HCT116 (cell line): ENCODE measurements around the gene DGKG. TPM values are rescaled to one million over a fixed set of nuclear protein-coding genes. Genes with fewer than 3 reads are reported as not detected.

ENCODE experiments used
- ATAC-seq: fragments of 200-7000 bp; cut with Tn5 transposase; 2 replicates; pipeline ENCODE4 v1.9.1; 2020; ENCODE audit warnings: mild to moderate bottlenecking, moderate library complexity
- BruUV-seq: library from RNA; stranded (reverse); fragments of 400-500 nt; replicated peaks from 2 replicates; lab custom pipeline; 2021; lab: Mats Ljungman, UMichigan
- CTCF ChIA-PET: fragments of 300-600 bp; sonication (Branson Sonifier 250); formaldehyde crosslinking; loops from one replicate; lab custom pipeline; 2021; ENCODE audit warnings: antibody characterized with exemption; lab: Charles Lee
- POLR2A ChIA-PET: fragments of 300-600, 350-600 bp; sonication (Branson Sonifier 250); formaldehyde crosslinking; loops from one replicate; lab custom pipeline; 2021; ENCODE audit warnings: antibody characterized with exemption; lab: Charles Lee
- RAD21 ChIA-PET, 2 experiments: fragments of 300-600 bp; sonication (Branson Sonifier 250); formaldehyde crosslinking; loops; one replicate each; lab custom pipeline; 2023; ENCODE audit warnings: low total read pairs in 2 of 2; ENCODE audit not compliant: uncharacterized antibody in 2 of 2, unreplicated experiment in 2 of 2, low non-redundant PET in 1 of 2; lab: Charles Lee
- DNase-seq: peaks from one replicate; pipeline ENCODE4 v3.0.0-alpha.2; 2010; ENCODE audit warnings: low read depth, low spot score
- H2AFZ ChIP-seq: fragments of 200-600 bp; shearing (Covaris generic), sonication (generic); 2 replicates; pipeline ENCODE4 v1.6.1; 2017; ENCODE audit warnings: low read depth, mixed run types, mixed read lengths, antibody characterized with exemption, low read length; ENCODE audit not compliant: poor library complexity, severe bottlenecking
- H3K27ac ChIP-seq: 2 replicates; pipeline ENCODE4 v1.5.1; 2012; ENCODE audit warnings: low read depth, low read length
- H3K27me3 ChIP-seq: fragments of 200-600 bp; sonication (generic); 2 replicates; pipeline ENCODE4 v1.6.1; 2016; ENCODE audit warnings: mixed run types, low read length, mixed read lengths; ENCODE audit not compliant: insufficient read depth
- H3K36me3 ChIP-seq, 2 experiments: fragments of 200-500 bp in 1 of 2; fragments of 200-600 bp in 1 of 2; sonication (Bioruptor generic) in 1 of 2; sonication (generic) in 1 of 2; 2 replicates each; pipeline versions ENCODE4 v1.5.1 to v1.6.1; 2014 to 2016; ENCODE audit warnings: low read length in 2 of 2, inconsistent platforms in 1 of 2, mixed read lengths in 1 of 2, mixed run types in 1 of 2; ENCODE audit not compliant: insufficient read depth in 2 of 2, control insufficient read depth in 1 of 2
- H3K4me1 ChIP-seq, 2 experiments: fragments of 200-600 bp in 1 of 2; sonication (generic) in 1 of 2; 2 replicates each; pipeline versions ENCODE4 v1.5.1 to v1.6.1; 2012 to 2017; ENCODE audit warnings: low read length in 2 of 2, inconsistent platforms in 1 of 2, mild to moderate bottlenecking in 1 of 2, mixed read lengths in 1 of 2, mixed run types in 1 of 2, moderate library complexity in 1 of 2; ENCODE audit not compliant: insufficient read depth in 2 of 2, control insufficient read depth in 1 of 2
- H3K4me2 ChIP-seq: fragments of 200-600 bp; sonication (generic); 2 replicates; pipeline ENCODE4 v1.6.1; 2017; ENCODE audit warnings: mixed run types, low read length, mixed read lengths
- H3K4me3 ChIP-seq, 2 experiments: fragments of 200-600 bp in 1 of 2; sonication (generic) in 1 of 2; replicated peaks in 1 of 2; 2 replicates each; pipeline ENCODE4 v1.5.1; 2011 to 2016; ENCODE audit warnings: low read length in 2 of 2, control low read depth in 1 of 2, low read depth in 1 of 2, mild to moderate bottlenecking in 1 of 2, mixed read lengths in 1 of 2, mixed run types in 1 of 2
- H3K79me2 ChIP-seq: fragments of 200-600 bp; sonication (generic); 2 replicates; pipeline ENCODE4 v1.6.1; 2017; ENCODE audit warnings: mild to moderate bottlenecking, mixed run types, low read length, moderate library complexity, mixed read lengths; ENCODE audit not compliant: insufficient read depth
- H3K9ac ChIP-seq: fragments of 200-600 bp; sonication (generic); 2 replicates; pipeline ENCODE4 v1.6.1; 2016; ENCODE audit warnings: low read length, mixed read lengths
- H3K9me2 ChIP-seq: fragments of 200-600 bp; sonication (generic), shearing (Covaris generic); 2 replicates; pipeline ENCODE4 v1.6.1; 2017; ENCODE audit warnings: mixed run types, mild to moderate bottlenecking, moderate library complexity; ENCODE audit not compliant: insufficient read depth
- H3K9me3 ChIP-seq, 2 experiments: fragments of 200-500 bp in 1 of 2; fragments of 200-600 bp in 1 of 2; sonication (Bioruptor generic) in 1 of 2; sonication (generic) in 1 of 2; 2 replicates each; pipeline ENCODE4 v1.6.1; 2014 to 2017; ENCODE audit warnings: low read length in 2 of 2, mixed read lengths in 2 of 2, inconsistent platforms in 1 of 2, low read depth in 1 of 2, mild to moderate bottlenecking in 1 of 2, mixed run types in 1 of 2, moderate library complexity in 1 of 2; ENCODE audit not compliant: control insufficient read depth in 1 of 2, insufficient read depth in 1 of 2
- H4K20me1 ChIP-seq: fragments of 200-600 bp; sonication (generic), shearing (Covaris generic); 2 replicates; pipeline ENCODE4 v1.6.1; 2017; ENCODE audit warnings: mixed run types, mild to moderate bottlenecking, moderate library complexity; ENCODE audit not compliant: insufficient read depth
- CTCF ChIP-seq, 3 experiments: fragments of 200-600 bp in 1 of 3; sonication (generic) in 1 of 3; IDR thresholded peaks in 2 of 3; conservative IDR thresholded peaks in 1 of 3; 2 replicates each; pipeline ENCODE4 v1.5.1; 2012 to 2017; ENCODE audit warnings: low read depth in 2 of 3, low read length in 2 of 3, antibody characterized with exemption in 1 of 3, borderline replicate concordance in 1 of 3, control low read depth in 1 of 3, mild to moderate bottlenecking in 1 of 3, mixed read lengths in 1 of 3, mixed run types in 1 of 3, moderate library complexity in 1 of 3; ENCODE audit not compliant: insufficient read depth in 1 of 3
- ELF1 ChIP-seq: IDR thresholded peaks from 2 replicates; pipeline ENCODE4 v1.6.1; 2012; ENCODE audit warnings: low read depth, borderline replicate concordance
- EZH2 ChIP-seq: fragments of 200-600 bp; sonication (generic); IDR thresholded peaks from 2 replicates; pipeline ENCODE4 v1.6.1; 2017; ENCODE audit warnings: antibody characterized with exemption, mixed run types
- JUND ChIP-seq: IDR thresholded peaks from 2 replicates; pipeline ENCODE4 v1.6.1; 2012
- POLR2A ChIP-seq: IDR thresholded peaks from 2 replicates; pipeline ENCODE4 v1.7.0; 2011; ENCODE audit warnings: borderline replicate concordance; ENCODE audit not compliant: insufficient read depth, insufficient read length; ENCODE audit errors: extremely low read depth
- SIN3A ChIP-seq: IDR thresholded peaks from 2 replicates; pipeline ENCODE4 v1.6.1; 2012; ENCODE audit warnings: low read depth
- SP1 ChIP-seq: IDR thresholded peaks from 2 replicates; pipeline ENCODE4 v1.6.1; 2012; ENCODE audit warnings: low read depth
- SRF ChIP-seq: IDR thresholded peaks from 2 replicates; pipeline ENCODE4 v1.6.1; 2012; ENCODE audit warnings: low read depth
- TCF7L2 ChIP-seq: IDR thresholded peaks from 2 replicates; pipeline ENCODE4 v1.7.0; 2011; ENCODE audit warnings: borderline replicate concordance, inconsistent platforms; ENCODE audit not compliant: insufficient read depth, insufficient read length; ENCODE audit errors: extremely low read depth
- YY1 ChIP-seq: IDR thresholded peaks from 2 replicates; pipeline ENCODE4 v1.6.1; 2011; ENCODE audit warnings: low read length, low read depth, moderate library complexity, mild to moderate bottlenecking; ENCODE audit not compliant: insufficient replicate concordance; ENCODE audit errors: extremely low read depth
- intact Hi-C: fragments of 100-400 bp; cut with micrococcal nuclease; formaldehyde crosslinking; loops from 2 replicates; pipeline ENCODE4 v1.10.0; 2022
- total RNA-seq: library from RNA; stranded (reverse); gene quantifications from one replicate; pipeline ENCODE4 v1.2.1, GENCODE V29; 2021; ENCODE audit not compliant: unreplicated experiment
- TF ChIP-seq, protein P1 (sequence below): IDR thresholded peaks from 2 replicates; pipeline ENCODE4 v1.6.1; 2012; ENCODE audit warnings: low read depth
- TF ChIP-seq, protein P2 (sequence below): IDR thresholded peaks from 2 replicates; pipeline ENCODE4 v1.6.1; 2012
- TF ChIP-seq, protein P3 (sequence below): IDR thresholded peaks from 2 replicates; pipeline ENCODE4 v1.6.1; 2011; ENCODE audit warnings: mild to moderate bottlenecking, low read length, moderate library complexity; ENCODE audit not compliant: insufficient replicate concordance; ENCODE audit errors: extremely low read depth
- TF ChIP-seq, protein P4 (sequence below): IDR thresholded peaks from 2 replicates; pipeline ENCODE4 v1.6.1; 2012

The DGKG gene
- total RNA-seq, 1 experiment from 2014 or later, result 4.8 TPM

GRCh38 chr3:186386883-186387560, 25.0 kb upstream of the DGKG start (continued):
- TF ChIP-seq, protein P1, sequence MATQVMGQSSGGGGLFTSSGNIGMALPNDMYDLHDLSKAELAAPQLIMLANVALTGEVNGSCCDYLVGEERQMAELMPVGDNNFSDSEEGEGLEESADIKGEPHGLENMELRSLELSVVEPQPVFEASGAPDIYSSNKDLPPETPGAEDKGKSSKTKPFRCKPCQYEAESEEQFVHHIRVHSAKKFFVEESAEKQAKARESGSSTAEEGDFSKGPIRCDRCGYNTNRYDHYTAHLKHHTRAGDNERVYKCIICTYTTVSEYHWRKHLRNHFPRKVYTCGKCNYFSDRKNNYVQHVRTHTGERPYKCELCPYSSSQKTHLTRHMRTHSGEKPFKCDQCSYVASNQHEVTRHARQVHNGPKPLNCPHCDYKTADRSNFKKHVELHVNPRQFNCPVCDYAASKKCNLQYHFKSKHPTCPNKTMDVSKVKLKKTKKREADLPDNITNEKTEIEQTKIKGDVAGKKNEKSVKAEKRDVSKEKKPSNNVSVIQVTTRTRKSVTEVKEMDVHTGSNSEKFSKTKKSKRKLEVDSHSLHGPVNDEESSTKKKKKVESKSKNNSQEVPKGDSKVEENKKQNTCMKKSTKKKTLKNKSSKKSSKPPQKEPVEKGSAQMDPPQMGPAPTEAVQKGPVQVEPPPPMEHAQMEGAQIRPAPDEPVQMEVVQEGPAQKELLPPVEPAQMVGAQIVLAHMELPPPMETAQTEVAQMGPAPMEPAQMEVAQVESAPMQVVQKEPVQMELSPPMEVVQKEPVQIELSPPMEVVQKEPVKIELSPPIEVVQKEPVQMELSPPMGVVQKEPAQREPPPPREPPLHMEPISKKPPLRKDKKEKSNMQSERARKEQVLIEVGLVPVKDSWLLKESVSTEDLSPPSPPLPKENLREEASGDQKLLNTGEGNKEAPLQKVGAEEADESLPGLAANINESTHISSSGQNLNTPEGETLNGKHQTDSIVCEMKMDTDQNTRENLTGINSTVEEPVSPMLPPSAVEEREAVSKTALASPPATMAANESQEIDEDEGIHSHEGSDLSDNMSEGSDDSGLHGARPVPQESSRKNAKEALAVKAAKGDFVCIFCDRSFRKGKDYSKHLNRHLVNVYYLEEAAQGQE, result no peak
- TF ChIP-seq, protein P2, sequence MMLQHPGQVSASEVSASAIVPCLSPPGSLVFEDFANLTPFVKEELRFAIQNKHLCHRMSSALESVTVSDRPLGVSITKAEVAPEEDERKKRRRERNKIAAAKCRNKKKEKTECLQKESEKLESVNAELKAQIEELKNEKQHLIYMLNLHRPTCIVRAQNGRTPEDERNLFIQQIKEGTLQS, result no peak
- no peak for TF ChIP-seq JUND

DNA sequence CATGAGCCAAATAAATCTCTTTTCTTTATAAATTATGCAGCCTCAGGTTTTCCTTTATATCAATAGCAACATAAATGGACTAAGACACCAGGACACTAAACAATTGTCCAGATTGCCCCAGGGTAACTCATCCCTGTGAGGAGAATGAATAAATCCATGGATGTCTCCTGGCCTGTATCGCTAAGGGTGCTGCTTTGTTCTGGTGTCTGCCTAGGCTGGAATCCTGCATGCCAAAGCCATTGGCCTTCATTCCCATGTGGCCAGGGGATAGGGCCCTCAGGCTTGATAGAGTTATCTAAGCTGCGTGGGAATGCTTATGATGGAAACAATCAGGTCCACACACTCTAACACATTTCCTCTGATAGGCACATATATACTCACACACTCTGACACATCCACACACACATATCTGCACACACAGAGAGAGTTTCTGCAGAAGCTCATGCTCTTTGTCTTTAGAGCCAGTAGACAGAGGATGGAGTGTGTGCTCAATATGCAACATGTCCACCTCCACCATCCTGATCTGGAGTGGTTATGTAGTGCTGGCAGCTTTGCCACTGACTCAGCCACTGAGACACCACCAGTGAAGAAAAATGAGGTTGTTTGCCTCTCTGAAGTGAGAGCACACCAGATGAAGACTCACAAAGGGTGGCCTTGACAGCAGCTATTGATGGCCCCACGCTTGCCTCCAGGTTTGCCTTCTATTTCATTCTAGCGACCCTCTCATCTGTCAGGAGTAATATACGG, 24.0 kb upstream of the DGKG start:
- Histone ChIP-seq H2AFZ (no peak overlapping the region), H3K27me3 (no peaks in the 10 kb centered on the region), H4K20me1 (no peaks in the 10 kb centered on the region), H3K9ac (no peak overlapping the region), H3K4me1 (no peaks in the 10 kb centered on the region), H3K27ac (no peak overlapping the region), H3K9me3 (no peaks in the 10 kb centered on the region), H3K79me2 (no peaks in the 10 kb centered on the region), H3K36me3 (no peaks in the 10 kb centered on the region), H3K4me3 (no peak overlapping the region), H3K9me2 (no peaks in the 10 kb centered on the region), H3K4me2 (no peak overlapping the region)
- BruUV-seq, result no TSS peak
- ATAC-seq (no peak), DNase-seq (no peak)
- intact Hi-C loops, result no loop called here
- RAD21 ChIA-PET, result no interaction called here
- CTCF ChIA-PET, result no interaction called here
- POLR2A ChIA-PET, result no interaction called here
- TF ChIP-seq CTCF (IDR thresholded peaks at IDR 0.05 in 2 of 3, conservative IDR thresholded peaks at IDR 0.05 in 1 of 3; ENCODE audit: borderline replicate concordance in 1 of 3, insufficient read depth in 1 of 3, low read depth in 2 of 3, low read length in 2 of 3), result no peak
- TF ChIP-seq, protein P3, sequence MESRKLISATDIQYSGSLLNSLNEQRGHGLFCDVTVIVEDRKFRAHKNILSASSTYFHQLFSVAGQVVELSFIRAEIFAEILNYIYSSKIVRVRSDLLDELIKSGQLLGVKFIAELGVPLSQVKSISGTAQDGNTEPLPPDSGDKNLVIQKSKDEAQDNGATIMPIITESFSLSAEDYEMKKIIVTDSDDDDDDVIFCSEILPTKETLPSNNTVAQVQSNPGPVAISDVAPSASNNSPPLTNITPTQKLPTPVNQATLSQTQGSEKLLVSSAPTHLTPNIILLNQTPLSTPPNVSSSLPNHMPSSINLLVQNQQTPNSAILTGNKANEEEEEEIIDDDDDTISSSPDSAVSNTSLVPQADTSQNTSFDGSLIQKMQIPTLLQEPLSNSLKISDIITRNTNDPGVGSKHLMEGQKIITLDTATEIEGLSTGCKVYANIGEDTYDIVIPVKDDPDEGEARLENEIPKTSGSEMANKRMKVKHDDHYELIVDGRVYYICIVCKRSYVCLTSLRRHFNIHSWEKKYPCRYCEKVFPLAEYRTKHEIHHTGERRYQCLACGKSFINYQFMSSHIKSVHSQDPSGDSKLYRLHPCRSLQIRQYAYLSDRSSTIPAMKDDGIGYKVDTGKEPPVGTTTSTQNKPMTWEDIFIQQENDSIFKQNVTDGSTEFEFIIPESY, result no peak
- no peak for TF ChIP-seq EZH2
- TF ChIP-seq TCF7L2, result no peak
- TF ChIP-seq YY1, result no peak
- TF ChIP-seq, protein P2, result no peak
- TF ChIP-seq SP1, result no peak
- TF ChIP-seq, protein P4, sequence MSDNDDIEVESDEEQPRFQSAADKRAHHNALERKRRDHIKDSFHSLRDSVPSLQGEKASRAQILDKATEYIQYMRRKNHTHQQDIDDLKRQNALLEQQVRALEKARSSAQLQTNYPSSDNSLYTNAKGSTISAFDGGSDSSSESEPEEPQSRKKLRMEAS, result no peak
- no peak for TF ChIP-seq SIN3A
- no peak for TF ChIP-seq JUND
- TF ChIP-seq POLR2A, result no peak
- no peak for TF ChIP-seq SRF
- no peak for TF ChIP-seq ELF1
